Dermis microvascular lymphatic vessel endothelial cell (primary cell): ENCODE measurements around the gene PKDCC. TPM values are rescaled to one million over a fixed set of nuclear protein-coding genes. Genes with fewer than 3 reads are reported as not detected.
A peak's percentile ranks its signal among the peaks of the same experiment; 100 is the strongest.
"Not testable (repeated sequence)": the region's sequence is repeated elsewhere in the genome, so short reads cannot be mapped to it uniquely, and the experiment has no call there.

Experiments used
- DNase-seq, 2 donors: peaks; one replicate each; pipeline versions ENCODE4 v3.0.0 to v3.0.0-alpha.2; 2010; ENCODE audit warnings: low read depth in 2 of 2
- total RNA-seq: library from RNA; depleted of rRNA; stranded (reverse); fragments of >200 nt; gene quantifications from 2 replicates; pipeline ENCODE4 v1.2.1, GENCODE V29; 2014

Gene PKDCC
- total RNA-seq, 1 donor from 2014 or later = 3.0 TPM

DNA sequence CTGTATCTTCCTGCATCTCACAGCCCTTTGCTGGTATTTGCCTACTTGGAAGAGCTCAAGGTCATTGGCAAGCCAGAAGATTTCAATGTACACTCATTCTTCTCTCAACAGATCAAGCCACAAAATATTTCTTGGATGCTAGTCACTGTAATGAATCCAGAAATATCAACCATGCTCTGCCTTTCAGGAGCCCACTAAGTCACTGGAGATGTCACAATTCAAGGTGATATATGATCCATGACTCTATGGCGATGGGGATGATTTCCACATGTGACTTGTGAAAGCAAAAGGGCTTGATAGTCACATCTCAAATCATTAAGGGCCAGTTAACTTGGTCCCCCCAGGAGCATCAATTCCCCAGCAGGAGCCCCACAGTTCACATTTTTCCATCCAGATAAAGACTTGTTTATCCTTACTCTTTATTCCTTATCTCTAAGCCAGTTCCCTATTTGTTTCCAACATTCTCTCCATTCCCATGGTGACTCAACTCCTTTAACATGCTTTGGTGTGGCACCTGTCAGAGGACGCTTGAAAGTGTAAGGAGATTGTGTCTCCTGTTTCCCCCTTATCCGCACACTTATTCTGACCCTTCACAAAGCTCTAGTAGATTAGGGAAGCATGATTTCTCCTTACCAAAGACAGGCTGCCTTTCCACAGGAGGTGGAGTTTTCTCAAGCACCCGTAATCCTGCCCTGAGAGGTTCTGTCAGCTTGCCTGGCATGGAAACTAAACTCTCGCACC, 15.8 kb downstream of the PKDCC start:
- DNase-seq = no peak

DNA sequence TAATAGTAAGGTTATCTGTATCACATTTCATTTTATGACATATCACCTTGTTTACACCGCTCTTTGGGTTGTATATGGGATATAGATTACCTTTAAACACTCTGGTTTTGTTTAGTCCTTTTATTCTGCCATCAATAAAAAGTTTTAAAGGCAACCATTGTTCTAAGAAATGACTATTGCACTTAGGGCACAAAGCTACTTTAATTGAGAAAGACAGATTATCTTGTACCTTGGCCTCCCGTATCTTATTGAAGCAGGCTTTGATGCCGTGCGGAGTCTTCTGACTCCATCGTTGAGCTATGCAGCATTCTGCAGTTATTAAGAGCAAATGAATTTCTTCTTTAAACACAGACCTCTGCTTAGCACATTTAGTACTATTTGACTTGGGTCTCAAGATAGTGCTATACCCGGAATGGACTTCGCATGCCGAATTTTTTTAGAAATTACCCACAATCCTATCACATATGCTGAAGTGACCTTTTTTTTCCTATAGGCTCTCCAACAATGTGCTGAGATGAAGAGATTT, 16.7 kb downstream of the PKDCC start:
- DNase-seq = no peak

DNA sequence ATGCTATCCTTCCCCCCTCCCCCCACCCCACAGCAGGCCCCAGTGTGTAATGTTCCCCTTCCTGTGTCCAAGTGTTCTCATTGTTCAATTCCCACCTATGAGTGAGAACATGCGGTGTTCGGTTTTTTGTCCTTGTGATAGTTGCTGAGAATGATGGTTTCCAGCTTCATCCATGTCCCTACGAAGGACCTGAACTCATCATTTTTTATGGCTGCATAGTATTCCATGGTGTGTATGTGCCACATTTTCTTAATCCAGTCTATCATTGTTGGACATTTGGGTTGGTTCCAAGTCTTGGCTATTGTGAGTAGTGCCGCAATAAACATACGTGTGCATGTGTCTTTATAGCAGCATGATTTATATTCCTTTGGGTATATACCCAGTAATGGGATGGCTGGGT, 17.9 kb downstream of the PKDCC start:
- DNase-seq = not testable (repeated sequence)

DNA sequence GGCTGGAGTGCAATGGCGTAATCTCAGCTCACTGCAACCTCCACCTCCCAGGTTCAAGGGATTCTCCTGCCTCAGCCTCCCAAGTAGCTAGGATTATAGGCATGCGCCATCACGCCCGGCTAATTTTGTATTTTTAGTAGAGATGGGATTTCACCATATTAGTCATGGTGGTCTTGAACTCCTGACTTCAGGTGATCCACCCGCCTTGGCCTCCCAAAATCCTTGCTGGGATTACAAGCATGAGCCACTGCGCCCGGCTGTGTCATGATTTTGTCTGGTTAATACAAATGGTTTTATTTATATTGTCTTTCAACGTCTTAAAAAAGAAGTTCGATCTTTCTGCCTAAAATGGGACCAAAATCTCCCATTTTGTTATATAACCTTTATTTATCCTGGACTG, 19.2 kb downstream of the PKDCC start:
- DNase-seq = not testable (repeated sequence)

DNA sequence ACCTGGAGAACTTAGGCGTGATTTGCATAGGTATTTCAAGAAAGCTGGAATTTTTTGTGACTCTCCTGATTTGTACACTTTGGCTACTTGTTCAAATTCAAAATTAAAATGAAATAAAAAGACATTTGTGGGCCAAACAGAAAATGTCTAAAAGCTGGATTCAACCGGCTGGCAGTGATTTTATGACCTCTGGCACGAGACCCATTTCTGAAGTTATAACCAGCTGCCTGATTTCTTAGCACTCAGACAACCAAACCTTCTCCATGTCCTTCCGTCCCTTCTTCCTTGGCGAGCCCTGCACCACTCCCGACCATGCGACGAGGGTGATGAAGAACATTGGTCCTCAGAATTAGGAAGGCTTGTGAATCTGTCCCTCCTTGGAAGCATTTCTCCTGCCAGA, 19.7 kb downstream of the PKDCC start:
- no peak for DNase-seq

DNA sequence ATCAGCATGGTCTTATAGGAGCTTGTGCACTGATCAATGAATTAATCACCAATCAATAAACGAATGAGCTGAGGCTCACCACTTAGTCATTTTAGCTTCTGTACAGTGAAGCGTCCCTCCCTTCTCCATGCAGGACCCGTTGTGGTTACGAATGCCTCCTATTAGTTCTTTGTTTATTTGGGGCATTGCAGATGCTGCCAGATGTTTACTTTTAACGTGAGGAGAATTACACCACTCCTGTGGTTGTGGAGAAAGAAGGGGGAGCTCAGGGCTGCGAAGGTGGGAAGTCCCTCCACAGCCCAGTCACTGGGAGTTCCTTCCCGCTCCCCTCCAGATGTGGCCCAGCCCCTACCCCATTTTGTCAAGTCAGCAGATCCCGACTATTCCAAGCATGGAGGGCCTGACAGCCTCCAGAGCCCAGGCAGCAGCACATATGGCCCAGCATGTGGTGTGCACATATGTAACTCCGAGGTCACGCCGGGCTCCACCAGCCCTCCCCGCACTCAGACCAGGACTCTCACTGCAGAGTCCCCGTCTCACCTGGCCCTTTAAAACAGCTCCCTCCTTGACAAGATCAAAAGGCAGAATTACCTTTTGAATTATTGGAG, 20.9 kb downstream of the PKDCC start:
- DNase-seq = no peak

DNA sequence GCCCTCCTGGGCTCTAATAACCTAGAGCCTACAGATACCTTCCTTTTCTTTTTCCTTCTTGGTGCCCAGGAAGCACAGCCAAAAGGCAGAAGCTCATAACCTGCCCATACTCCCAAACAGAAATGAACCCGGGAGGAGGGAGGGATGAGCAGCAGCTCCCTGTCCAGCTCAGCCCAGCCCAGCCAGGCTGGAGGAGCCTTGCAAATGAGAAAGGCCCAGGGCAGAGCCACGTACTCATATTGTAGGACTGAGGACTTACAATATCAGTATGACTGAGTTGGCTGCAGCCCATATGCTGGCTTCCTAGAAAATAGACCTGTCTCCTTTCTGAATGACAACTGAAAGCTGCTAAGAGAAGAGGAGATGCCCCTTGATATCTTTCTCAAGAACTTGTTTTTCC, 21.7 kb downstream of the PKDCC start:
- DNase-seq = no peak

DNA sequence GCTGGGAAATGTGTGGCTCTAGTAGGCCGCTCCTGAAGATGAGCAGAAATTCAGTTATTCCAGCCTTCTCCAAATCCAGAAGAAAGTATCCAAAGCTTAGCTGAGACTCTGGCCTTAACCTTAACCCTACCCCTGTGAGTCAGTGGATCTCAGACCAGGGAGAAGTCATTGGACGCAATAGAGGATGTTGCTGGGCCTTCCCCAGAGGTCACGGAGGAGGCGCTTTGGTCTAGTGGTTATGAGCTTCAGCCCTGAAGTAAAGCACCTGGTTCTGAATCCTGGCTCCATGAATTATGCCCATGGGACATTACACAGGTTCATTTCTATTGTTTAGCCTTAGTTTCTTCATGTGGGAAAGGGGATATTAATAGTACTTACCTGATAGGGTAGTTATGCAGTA, 24.0 kb downstream of the PKDCC start:
- DNase-seq = no peak

DNA sequence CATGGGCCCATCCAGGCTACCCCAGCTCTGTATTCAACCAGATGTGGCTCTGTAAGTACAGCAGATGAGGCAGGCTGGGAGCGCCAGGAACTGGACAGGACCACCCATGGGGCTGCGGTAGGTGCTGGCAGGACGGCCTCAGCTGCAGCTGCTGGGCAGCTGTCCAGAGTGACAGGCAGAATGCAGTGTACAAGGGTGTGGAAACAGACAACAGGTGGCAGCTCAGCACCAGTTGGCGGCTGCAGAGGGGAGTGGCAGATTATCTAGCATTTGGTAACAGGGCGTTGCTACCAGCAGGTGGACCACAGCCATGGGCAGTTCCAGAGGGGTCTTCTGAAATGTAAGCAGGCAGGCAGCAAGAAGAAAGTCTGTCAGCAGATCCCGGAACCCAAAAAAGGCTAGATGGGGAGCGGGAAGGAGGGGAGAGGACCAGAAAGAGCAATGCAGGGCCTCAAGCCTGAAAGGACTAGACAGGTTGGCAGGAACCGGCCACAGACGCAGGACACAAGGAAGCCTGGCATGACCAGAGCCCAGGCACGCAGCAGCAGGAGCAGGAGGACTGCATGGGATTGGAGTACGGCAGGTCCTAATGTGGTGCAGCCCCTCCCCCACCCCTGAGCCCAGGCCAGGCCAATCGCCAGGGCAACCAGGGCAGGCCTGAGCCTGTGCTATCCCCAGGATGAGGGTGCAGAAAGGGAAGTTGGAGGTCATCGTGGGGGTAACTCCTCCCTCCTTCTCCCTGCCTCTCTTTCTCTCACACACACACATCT, 24.7 kb downstream of the PKDCC start:
- DNase-seq = no peak

DNA sequence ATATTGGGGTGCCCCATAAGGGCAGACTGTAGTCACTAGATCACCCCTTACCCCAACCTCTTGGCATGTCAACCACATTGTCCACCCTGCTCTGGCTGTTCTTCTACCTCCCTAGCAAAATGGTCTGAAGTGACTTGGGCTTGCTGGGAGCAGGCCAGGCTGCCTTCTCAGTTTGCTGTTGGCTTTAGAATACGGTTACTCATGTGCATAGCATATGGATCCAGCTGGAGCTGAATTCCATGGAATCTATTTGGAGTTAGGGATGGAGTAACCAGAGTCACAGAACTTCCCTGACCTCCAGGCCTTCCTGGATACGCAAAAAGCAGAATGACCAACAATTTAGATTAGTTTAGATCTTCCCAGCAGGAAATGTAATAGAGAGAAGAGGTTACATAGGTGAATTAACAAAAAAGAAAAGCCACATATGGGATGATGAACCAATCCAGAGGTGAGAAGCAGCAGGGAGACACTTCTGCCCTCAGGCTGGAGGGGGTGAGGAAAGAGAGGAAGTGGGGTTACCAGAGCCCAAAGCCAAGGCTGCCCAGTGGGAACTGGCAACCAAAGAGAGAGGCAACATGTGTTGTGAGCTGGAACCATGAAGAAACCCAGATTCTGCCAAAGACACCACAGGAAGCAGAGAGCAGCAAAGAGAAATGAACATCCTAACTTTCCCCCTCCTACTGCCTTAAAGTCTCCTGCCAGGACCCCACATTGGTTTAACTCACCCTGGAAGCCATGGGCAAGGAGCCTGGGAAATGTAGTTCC, 26.1 kb downstream of the PKDCC start:
- no peak for DNase-seq

DNA sequence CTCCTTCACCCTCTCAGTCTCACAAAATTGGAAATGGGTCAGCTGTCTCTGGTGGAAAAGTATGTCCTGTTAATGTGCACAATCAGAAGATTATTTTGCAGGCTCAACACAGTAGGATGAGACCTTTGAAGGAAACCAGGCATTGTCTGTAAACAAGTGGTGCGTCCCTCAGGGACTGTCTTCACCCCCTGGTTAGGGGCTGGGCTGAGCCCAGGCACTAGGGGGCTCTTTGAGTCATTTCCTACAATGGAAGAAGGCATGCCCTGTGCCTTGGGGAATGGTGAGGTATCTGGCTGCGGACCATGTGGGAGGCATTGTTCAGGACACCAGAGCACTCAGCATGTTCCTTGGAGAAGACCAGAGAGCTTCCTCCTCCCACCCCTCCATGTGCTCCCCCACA, 26.8 kb downstream of the PKDCC start:
- no peak for DNase-seq

DNA sequence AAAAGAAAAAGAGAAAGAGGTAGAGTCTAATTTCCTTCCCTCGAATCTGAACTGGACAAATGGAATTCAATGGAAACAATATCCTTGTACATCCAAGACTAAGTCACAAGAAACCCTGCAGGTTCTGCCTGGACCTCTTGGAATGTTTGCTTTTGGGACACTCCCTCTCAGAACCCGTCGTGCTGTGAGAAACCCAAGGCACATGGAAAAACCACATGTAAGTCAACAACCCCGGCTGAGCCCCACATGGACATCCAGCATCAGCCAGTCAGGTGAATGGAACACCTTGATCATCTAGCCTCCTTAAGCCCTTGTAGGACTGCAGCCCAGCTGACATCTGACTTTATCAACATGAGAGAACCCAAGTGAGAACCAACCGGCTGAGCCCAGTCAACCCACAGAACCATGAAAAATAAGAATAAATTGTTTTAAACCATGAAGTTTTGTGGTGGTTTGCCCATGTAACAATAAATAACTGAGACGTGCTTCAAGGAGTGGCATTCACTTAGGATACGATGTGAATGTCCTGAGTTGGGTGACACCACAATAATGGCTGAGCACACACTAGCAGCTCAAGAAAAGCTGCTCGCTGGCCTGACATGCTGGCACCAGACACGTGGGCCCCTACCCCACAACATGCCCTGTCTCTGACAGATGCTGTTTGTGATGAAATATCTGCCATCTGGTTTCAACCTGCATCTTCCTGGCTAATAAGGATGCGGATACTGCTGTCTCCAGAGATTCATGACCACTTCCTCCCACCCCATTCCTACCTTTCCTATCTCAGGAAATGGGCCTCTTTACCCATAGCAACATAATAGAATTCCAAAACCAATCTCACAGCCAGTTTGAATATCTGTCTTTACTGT, 28.8 kb downstream of the PKDCC start:
- no peak for DNase-seq

DNA sequence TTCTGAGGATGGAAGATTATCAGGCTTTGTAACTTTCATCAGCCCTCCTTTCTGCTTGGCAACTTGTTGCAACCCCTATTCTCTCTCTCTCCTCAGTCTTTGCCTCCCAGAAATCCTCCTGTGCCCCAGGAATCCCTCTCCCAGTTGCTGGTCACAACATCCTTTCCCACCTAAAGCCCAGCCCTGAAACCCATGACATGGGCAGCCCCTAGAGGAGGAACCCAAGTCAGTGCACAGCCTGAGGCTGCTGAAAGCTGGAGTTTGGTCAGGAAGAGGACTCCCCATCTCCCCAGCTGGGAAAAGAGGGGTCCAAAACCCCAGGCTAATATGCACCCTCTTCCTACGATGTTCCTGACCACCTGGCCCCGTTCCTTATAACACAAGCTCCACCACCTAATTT, 29.5 kb downstream of the PKDCC start:
- no peak for DNase-seq

DNA sequence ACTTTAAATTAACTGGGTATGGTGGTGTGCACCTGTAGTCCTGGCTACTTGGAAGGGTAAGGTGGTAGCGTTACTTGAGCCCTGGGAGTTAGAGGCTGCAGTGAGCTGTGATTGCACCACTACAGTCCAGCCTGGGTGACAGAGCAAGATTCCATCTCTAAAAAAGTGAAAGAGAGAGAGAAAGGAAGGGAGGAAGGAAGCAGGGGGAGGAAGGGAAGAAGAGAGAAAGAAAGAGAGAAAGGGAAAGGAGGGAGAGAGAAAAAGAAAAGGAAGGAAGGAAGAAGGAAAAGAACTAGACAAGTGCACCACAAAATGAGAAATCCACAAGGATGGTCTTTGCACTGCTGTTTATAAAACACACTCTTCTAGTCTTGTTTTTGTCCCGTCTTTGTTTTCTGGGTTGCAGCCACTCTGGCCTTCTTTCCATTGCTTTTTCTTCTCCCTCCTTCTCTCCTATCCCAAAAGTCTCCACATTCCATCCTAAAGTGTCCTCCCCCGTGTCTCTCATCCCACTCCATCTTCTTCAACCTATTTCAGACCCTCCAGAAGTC, 32.0 kb downstream of the PKDCC start:
- DNase-seq = no peak

DNA sequence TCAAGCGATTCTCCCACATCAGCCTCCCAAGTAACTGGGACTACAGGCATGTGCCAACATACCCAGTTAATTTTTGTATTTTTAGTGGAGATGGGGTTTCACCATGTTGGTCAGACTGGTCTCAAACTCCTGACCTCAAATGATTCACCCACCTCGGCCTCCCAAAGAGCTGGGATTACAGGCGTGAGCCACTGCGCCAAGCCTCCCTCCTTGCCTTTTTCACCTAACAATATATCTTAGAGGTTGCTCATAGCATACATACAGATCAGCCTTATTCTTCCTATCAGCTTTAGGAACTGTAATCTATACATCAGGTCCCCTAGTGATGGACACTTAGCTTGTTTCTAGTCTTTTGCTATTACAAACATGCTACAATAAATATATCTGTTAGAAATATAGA, 33.3 kb downstream of the PKDCC start:
- not testable (repeated sequence) for DNase-seq

DNA sequence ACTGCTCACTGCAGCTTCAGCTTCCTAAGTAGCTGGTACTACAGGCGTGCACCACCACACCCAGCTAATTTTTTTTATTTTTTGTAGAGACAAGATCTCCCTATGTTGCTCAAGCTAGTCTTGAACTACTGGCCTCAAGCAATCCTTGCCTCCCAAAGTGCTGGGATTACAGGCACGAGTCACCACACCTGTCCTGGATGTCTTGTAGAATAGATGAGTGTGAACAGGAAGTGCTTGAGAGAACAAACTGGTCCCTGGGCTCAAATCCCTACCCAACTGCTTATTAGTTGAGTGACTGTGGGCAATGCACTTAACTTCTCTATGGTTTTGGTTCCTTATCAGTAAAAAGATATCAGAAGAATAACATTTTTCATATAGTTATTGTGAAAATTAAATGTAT, 34.2 kb downstream of the PKDCC start:
- DNase-seq = no peak

DNA sequence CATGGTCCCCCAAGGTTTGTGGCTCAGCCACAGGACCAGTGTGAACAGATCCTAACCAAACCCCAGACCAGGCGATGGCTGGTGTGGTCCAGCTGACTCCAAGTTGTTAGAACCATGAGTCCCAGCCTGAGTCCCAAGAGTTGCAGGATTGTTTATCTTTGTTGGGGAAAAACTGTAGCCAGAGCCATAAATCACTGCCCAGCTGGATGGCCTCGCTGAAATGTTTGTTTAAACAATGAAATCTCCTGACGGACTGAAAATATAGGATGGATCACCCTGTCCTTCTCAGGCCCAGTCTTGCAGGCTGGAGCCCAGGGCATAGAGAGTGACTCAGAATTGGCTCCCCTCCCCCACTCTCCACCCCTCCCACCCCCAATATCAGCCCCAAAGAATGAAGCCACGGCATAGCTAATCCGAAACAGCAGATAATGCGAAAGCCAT, 36.4 kb downstream of the PKDCC start:
- DNase-seq = no peak

DNA sequence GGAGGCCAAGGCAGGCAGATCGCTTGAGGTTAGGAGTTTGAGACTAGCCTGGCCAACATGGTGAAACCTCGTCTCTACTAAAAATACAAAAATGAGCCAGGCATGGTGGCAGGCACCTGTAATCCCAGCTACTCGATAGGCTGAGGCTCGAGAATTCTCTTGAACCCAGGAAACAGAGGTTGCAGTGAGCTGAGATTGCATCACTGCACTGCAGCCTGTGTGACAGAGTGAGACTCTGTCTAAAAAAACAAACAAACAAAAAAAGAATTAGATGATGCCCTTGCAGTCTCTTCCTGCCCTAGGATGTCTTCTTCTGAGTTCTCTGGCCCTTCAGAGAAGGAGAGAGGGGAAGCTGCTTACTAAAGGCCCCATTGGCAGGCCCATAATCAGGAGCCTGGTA, 37.2 kb downstream of the PKDCC start:
- DNase-seq = not testable (repeated sequence)

DNA sequence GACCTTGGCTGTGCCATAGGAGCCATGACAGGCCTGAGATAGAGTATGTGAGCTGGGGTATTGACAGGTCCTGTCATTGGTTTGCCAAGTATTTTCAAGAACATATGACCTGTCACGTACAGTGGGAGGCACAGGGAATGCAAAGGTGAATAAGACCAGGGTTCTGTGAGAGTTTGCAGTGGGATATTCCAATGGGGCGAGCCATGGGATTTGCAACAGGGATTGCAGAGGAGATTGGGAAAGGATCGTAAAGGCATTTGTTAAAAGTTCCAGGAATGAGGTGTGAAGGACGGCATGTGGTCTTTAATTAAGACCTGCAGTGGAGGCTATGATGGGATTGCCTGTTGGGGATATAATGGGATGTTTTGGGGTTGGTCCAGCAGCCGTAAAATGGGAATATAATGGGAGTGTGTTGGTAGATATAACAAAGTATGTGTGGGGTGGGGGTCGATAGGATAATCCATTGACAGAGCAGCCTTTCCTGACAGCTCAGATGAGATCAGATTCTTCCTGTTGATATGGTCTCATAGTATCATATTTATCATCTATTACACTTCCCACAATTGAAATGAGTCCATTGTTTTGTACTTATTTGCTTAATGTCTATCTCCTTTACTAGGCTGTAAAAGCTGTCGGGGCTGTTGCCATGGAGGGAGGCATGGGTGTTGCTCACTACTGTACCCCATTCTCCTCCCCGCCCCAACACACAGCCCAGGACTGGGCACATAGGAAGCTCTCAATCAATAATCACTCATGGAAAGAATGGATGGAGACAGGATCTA, 38.1 kb downstream of the PKDCC start:
- peak in 1 of 2 donors; percentile 40 for DNase-seq
